DND-41 (cell line): ENCODE results near the gene BFSP2.

Experiments used
- ATAC-seq: fragments of 200-7000 bp; cut with Tn5 transposase; 3 replicates; pipeline ENCODE4 v1.9.1; 2021; ENCODE audit warnings: low read depth; ENCODE audit not compliant: insufficient read depth
- DNase-seq: peaks from one replicate; pipeline ENCODE4 v3.0.0-alpha.2; 2020
- H2AFZ ChIP-seq: 2 replicates; pipeline ENCODE4 v1.6.0; 2012; ENCODE audit warnings: low read depth, low read length
- H3K27ac ChIP-seq: 2 replicates; pipeline ENCODE4 v1.5.1; 2012; ENCODE audit warnings: low read length, inconsistent platforms
- H3K27me3 ChIP-seq: fragments of 200-600 bp; sonication (generic); 2 replicates; pipeline ENCODE4 v1.6.0; 2012; ENCODE audit warnings: low read length, mild to moderate bottlenecking, inconsistent platforms; ENCODE audit not compliant: insufficient read depth, poor library complexity
- H3K36me3 ChIP-seq: 2 replicates; pipeline ENCODE4 v1.5.1; 2012; ENCODE audit warnings: low read length, inconsistent platforms; ENCODE audit not compliant: insufficient read depth
- H3K4me1 ChIP-seq: 2 replicates; pipeline ENCODE4 v1.5.1; 2012; ENCODE audit warnings: mild to moderate bottlenecking, low read length; ENCODE audit not compliant: insufficient read depth
- H3K4me2 ChIP-seq: 2 replicates; pipeline ENCODE4 v1.6.0; 2012; ENCODE audit warnings: mild to moderate bottlenecking, moderate library complexity, low read length, inconsistent platforms; ENCODE audit not compliant: insufficient read depth
- H3K4me3 ChIP-seq, 2 experiments: fragments of 200-600 bp in 1 of 2; shearing (Covaris generic) in 1 of 2; 2 replicates each; pipeline ENCODE4 v1.5.1; 2012 to 2016; ENCODE audit warnings: inconsistent platforms in 2 of 2, low read length in 2 of 2, mild to moderate bottlenecking in 2 of 2, low read depth in 1 of 2, moderate library complexity in 1 of 2
- H3K79me2 ChIP-seq: 2 replicates; pipeline ENCODE4 v1.6.0; 2012; ENCODE audit warnings: low read length, inconsistent platforms; ENCODE audit not compliant: insufficient read depth
- H3K9ac ChIP-seq: 2 replicates; pipeline ENCODE4 v1.6.0; 2012; ENCODE audit warnings: low read depth, mild to moderate bottlenecking, inconsistent platforms, low read length, moderate library complexity
- H3K9me3 ChIP-seq: 2 replicates; pipeline ENCODE4 v1.5.1; 2012; ENCODE audit warnings: low read length, moderate library complexity, mild to moderate bottlenecking, inconsistent platforms; ENCODE audit not compliant: insufficient read depth, severe bottlenecking
- H4K20me1 ChIP-seq: 2 replicates; pipeline ENCODE4 v1.6.0; 2012; ENCODE audit warnings: low read length; ENCODE audit not compliant: insufficient read depth
- EZH2 ChIP-seq: IDR thresholded peaks from 3 replicates; pipeline ENCODE4 v1.6.1; 2012; ENCODE audit warnings: borderline replicate concordance, low read depth, mild to moderate bottlenecking, moderate library complexity, low read length, inconsistent platforms; ENCODE audit not compliant: severe bottlenecking
- TF ChIP-seq, protein P1 (sequence below): IDR thresholded peaks from 2 replicates; pipeline ENCODE4 v1.5.1; 2012; ENCODE audit warnings: borderline replicate concordance, low read length, moderate library complexity, mild to moderate bottlenecking; ENCODE audit not compliant: poor library complexity, severe bottlenecking; ENCODE audit errors: extremely low read depth

The BFSP2 gene

DNA sequence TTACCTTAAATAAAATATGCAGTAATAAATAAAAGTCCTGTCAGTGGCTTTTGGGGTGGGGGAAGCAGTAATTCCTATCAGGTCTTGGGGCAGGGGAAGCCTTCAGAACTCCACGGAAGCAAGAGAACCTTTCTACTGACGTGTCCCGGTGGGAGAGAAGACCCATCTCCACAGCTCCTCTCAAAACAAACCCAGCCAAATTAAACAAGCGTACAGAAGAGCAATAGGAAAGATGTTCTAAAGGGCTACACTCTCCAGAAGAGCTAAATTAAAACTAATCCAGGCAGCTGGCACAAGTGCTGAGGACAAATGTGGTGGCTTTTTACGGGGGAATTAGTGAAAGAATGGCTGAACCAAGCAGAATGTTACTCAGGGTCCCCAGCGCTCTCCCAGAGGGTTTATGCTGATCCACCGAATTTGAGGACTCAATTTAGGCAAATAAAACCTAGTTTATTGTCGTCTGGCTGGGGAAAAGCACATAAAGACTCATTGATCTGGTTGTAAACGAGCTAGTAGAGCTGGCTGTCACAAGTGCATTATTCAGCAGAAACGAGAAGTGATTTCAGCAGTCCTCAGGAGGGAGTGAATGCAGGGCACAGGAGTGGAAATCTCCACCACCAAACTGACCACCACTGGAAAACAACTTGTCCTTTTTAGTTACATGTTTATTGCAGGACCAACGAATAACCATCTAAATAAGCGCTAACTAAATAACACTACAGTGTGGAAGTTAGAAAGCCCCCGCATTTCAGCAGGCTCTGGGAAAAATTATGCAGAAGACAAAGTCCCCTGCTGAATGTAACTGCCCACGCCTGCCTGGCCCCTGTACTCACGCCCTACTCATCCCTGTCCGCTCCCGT, 13.5 kb downstream of the BFSP2 start:
- Histone ChIP-seq H3K27me3 (no peaks in the 10 kb centered on the region), H3K36me3 (no peaks in the 10 kb centered on the region), H3K79me2 (no peaks in the 10 kb centered on the region), H3K27ac (no peak overlapping the region), H3K4me1 (no peaks in the 10 kb centered on the region), H3K4me2 (no peak overlapping the region), H2AFZ (no peak overlapping the region), H3K9me3 (no peaks in the 10 kb centered on the region), H4K20me1 (no peaks in the 10 kb centered on the region), H3K4me3 (no peak overlapping the region), H3K9ac (no peak overlapping the region)
- no peak for DNase-seq
- TF ChIP-seq, protein P1, sequence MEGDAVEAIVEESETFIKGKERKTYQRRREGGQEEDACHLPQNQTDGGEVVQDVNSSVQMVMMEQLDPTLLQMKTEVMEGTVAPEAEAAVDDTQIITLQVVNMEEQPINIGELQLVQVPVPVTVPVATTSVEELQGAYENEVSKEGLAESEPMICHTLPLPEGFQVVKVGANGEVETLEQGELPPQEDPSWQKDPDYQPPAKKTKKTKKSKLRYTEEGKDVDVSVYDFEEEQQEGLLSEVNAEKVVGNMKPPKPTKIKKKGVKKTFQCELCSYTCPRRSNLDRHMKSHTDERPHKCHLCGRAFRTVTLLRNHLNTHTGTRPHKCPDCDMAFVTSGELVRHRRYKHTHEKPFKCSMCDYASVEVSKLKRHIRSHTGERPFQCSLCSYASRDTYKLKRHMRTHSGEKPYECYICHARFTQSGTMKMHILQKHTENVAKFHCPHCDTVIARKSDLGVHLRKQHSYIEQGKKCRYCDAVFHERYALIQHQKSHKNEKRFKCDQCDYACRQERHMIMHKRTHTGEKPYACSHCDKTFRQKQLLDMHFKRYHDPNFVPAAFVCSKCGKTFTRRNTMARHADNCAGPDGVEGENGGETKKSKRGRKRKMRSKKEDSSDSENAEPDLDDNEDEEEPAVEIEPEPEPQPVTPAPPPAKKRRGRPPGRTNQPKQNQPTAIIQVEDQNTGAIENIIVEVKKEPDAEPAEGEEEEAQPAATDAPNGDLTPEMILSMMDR: no peak
- TF ChIP-seq EZH2: no peak
- ATAC-seq: no peak

GRCh38 chr3:133414021-133414392, 14.2 kb downstream of the BFSP2 start:
- no peak for ATAC-seq
- Histone ChIP-seq H3K27ac (no peak overlapping the region), H3K36me3 (no peaks in the 10 kb centered on the region), H4K20me1 (no peaks in the 10 kb centered on the region), H2AFZ (no peak overlapping the region), H3K27me3 (no peaks in the 10 kb centered on the region), H3K4me3 (no peak overlapping the region), H3K9me3 (no peaks in the 10 kb centered on the region), H3K9ac (no peak overlapping the region), H3K4me2 (no peak overlapping the region), H3K4me1 (no peaks in the 10 kb centered on the region), H3K79me2 (no peaks in the 10 kb centered on the region)
- TF ChIP-seq, protein P1: no peak
- no peak for TF ChIP-seq EZH2
- no peak for DNase-seq

GRCh38 chr3:133418361-133418760, 18.5 kb downstream of the BFSP2 start:
- TF ChIP-seq, protein P1: no peak
- TF ChIP-seq EZH2: no peak

More at GRCh38 chr3:133418361-133418760, 18.5 kb downstream of the BFSP2 start:
- Histone ChIP-seq H3K9ac (no peak overlapping the region), H4K20me1 (no peaks in the 10 kb centered on the region), H3K36me3 (no peaks in the 10 kb centered on the region), H3K27me3 (no peaks in the 10 kb centered on the region), H2AFZ (no peak overlapping the region), H3K4me1 (no peaks in the 10 kb centered on the region), H3K9me3 (no peaks in the 10 kb centered on the region), H3K79me2 (no peaks in the 10 kb centered on the region), H3K4me2 (no peak overlapping the region), H3K27ac (no peak overlapping the region), H3K4me3 (no peak overlapping the region)
- DNase-seq (no peak), ATAC-seq (no peak)
